Activated naive CD8-positive, alpha-beta T cell treated with anti-CD3 and anti-CD28 coated beads, Interleukin-2, amount 10 ng/mL, durations not matched to agents 7 days and 5 days (primary cell): Measurements from ENCODE around the gene GABBR2. TPM values are rescaled to one million over a fixed set of nuclear protein-coding genes. Genes with fewer than 3 reads are reported as not detected.

Source experiments
- ATAC-seq: fragments of 150-1000 bp; cut with Tn5 transposase; one replicate; pipeline ENCODE4 v1.10.0; 2021; ENCODE audit warnings: low read depth, moderate library complexity
- POLR2A ChIA-PET: fragments of 350-600 bp; sonication (Branson Sonifier 250); formaldehyde crosslinking; loops from one replicate; lab custom pipeline; 2021; ENCODE audit warnings: antibody characterized with exemption; lab: Charles Lee
- DNase-seq: peaks from one replicate; pipeline ENCODE4 v3.0.0; 2021
- H3K27ac Mint-ChIP-seq: one replicate; pipeline ENCODE4 v1.8.0; 2022; ENCODE audit warnings: mild to moderate bottlenecking, mixed read lengths
- H3K27me3 Mint-ChIP-seq: one replicate; pipeline ENCODE4 v1.8.0; 2022; ENCODE audit warnings: mild to moderate bottlenecking, moderate library complexity, mixed read lengths
- H3K36me3 Mint-ChIP-seq: one replicate; pipeline ENCODE4 v1.8.0; 2021; ENCODE audit warnings: mild to moderate bottlenecking, mixed read lengths
- H3K4me1 Mint-ChIP-seq: one replicate; pipeline ENCODE4 v1.8.0; 2021; ENCODE audit warnings: mixed read lengths
- H3K4me3 Mint-ChIP-seq: one replicate; pipeline ENCODE4 v1.8.0; 2022; ENCODE audit warnings: mild to moderate bottlenecking, moderate library complexity, mixed read lengths
- H3K9me3 Mint-ChIP-seq: one replicate; pipeline ENCODE4 v1.8.0; 2021; ENCODE audit warnings: mixed read lengths
- total RNA-seq, 2 experiments: library from RNA; stranded (reverse); gene quantifications; one replicate each; pipeline ENCODE4 v1.2.3, GENCODE V29; 2021

Gene GABBR2
- total RNA-seq, 2 experiments from 2014 or later = not detected

DNA sequence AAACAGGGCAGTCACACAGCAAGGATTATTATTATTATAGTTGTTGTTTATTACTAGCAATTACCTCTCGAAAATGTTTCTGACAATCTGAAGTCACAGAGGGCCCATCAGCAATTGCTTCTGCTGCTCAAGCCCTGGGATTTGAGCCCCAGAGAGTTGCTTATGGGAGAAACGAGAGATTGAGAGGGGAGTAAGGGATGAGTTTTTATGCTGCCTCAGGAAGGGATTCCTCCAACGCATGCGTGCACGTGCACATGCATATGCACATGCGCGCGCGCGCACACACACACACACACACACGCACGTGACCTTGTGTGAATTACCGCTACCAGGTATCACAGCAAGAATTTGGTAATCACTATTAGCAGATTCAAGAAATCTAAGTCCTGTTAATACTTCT lies 264.1 kb downstream of the GABBR2 start:
- POLR2A ChIA-PET = no interaction called here
- no peaks in the 10 kb centered on the region for H3K9me3 Mint-ChIP-seq
- no peak overlapping the region for H3K4me3 Mint-ChIP-seq
- H3K27me3 Mint-ChIP-seq = peaks cover 16% of the 10 kb centered on the region
- no peak for ATAC-seq
- H3K36me3 Mint-ChIP-seq = no peaks in the 10 kb centered on the region
- H3K27ac Mint-ChIP-seq = no peak overlapping the region
- no peaks in the 10 kb centered on the region for H3K4me1 Mint-ChIP-seq
- DNase-seq = no peak

DNA sequence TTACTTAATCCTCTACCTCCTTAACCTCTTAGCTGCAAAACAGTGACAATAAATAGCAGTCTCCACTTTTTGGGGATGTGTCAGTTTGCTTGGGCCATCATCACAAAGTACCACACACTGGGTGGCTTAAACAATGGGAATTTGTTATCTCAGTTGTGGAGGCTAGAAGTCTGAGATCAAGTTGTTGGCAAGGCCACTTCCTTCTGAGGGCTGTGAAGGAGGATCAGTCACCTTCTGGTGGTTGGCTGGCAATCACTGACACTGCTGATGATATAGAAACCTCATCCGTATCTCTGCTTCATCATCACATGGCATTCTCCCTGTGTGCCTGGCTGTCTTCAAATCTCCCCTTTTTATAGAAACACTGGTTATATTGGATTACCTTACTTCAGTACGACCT lies 266.2 kb downstream of the GABBR2 start:
- Mint-ChIP-seq H3K27me3 (peaks cover 16% of the 10 kb centered on the region), H3K9me3 (no peaks in the 10 kb centered on the region), H3K4me1 (no peaks in the 10 kb centered on the region), H3K27ac (no peak overlapping the region), H3K36me3 (no peaks in the 10 kb centered on the region), H3K4me3 (no peak overlapping the region)
- ATAC-seq (no peak), DNase-seq (no peak)
- POLR2A ChIA-PET = no interaction called here

DNA sequence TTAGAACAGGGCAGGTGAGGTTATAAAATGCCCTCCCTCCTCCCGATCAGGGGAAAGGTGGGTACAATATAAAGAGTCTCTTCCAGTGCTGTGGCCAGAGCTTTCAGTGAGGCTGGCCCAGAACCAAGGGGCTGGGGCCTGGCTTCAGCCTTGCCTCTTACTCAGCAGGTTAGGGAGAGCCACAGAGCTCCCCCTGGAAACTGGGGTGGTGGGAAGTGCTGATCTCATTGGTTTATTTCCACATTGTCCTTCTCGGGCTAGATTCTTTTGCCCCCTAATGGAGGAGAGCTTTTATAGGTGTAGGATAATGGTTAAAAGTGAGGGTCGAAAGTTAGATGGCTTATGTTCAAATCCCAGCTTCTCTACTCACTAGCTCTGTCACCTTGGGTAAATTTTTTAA lies 266.6 kb downstream of the GABBR2 start:
- Mint-ChIP-seq H3K4me1 (no peaks in the 10 kb centered on the region), H3K27me3 (peaks cover 16% of the 10 kb centered on the region), H3K27ac (no peak overlapping the region), H3K36me3 (no peaks in the 10 kb centered on the region), H3K4me3 (no peak overlapping the region), H3K9me3 (no peaks in the 10 kb centered on the region)
- POLR2A ChIA-PET = no interaction called here
- DNase-seq (no peak), ATAC-seq (no peak)

DNA sequence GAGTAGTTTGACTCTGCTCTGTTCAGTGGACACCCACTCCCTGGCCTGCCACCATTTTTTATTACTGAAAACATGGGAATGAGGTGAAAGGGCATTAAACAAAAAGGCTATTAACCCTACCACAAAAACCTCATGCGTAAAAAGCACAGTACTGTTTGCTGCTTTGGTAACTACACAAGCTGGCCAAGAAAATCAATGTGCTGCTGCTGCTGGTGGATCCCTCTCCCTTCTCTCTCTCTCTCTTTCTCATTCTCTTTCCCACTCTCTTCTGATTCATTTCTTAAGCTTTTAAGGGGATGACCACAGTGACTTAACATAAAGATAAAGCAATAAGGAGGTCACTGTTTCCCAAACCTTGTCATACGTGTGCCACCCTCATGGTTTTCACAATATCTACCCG lies 270.1 kb downstream of the GABBR2 start:
- Mint-ChIP-seq H3K27ac (no peak overlapping the region), H3K27me3 (peaks cover 8% of the 10 kb centered on the region), H3K9me3 (no peaks in the 10 kb centered on the region), H3K36me3 (no peaks in the 10 kb centered on the region), H3K4me3 (no peak overlapping the region), H3K4me1 (no peaks in the 10 kb centered on the region)
- ATAC-seq = no peak
- POLR2A ChIA-PET = no interaction called here
- DNase-seq = no peak

DNA sequence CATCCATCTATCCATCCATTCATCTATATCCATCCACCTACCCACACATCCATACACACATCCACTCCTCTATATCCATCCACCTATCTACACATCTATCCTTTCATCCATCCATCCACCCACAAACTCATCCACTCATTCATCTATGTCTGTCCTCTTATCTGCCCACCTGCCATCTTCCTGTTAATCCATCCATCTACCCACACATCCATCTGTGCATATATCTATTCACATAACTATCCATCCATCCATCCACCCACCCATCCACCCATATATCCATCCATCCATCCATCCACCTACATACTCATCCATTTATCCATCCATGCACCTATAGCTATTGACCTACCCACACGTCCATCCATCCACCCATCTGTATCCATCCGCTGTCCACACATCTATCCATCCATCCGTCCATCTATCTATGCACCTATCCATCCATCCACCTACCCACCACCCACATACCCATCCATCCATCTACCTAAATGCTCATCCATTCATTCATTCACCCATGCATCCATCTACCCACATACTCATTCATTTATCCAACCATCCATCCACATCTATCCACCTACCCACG lies 271.2 kb downstream of the GABBR2 start:
- POLR2A ChIA-PET = no interaction called here
- H3K9me3 Mint-ChIP-seq = no peaks in the 10 kb centered on the region
- H3K4me1 Mint-ChIP-seq = no peaks in the 10 kb centered on the region
- H3K36me3 Mint-ChIP-seq = no peaks in the 10 kb centered on the region
- H3K27ac Mint-ChIP-seq = no peak overlapping the region
- no peak overlapping the region for H3K4me3 Mint-ChIP-seq
- peaks cover 2% of the 10 kb centered on the region for H3K27me3 Mint-ChIP-seq
- DNase-seq (no peak), ATAC-seq (no peak)

DNA sequence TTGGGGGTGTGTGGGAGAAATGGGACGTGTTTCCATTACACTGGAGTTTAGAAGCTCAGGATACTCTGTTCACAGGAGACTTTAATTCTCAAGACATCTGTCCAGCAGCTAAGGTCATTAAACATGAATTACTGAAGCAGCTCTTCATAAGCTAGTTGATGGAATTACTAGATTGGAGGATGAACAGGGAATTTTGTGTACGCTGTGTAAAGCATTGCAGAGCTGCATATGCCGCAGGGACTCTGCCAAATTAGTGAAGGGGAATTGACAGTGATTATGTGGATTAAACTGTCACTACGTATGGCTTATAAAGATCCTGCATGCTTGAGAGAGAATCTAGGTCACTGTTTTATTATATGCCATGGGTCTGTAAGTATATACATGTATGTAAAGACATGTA lies 275.8 kb downstream of the GABBR2 start:
- Mint-ChIP-seq H3K4me3 (no peak overlapping the region), H3K27ac (no peak overlapping the region), H3K4me1 (no peaks in the 10 kb centered on the region), H3K36me3 (no peaks in the 10 kb centered on the region), H3K27me3 (peaks cover 8% of the 10 kb centered on the region), H3K9me3 (no peaks in the 10 kb centered on the region)
- ATAC-seq = no peak
- POLR2A ChIA-PET = no interaction called here
- DNase-seq = no peak

DNA sequence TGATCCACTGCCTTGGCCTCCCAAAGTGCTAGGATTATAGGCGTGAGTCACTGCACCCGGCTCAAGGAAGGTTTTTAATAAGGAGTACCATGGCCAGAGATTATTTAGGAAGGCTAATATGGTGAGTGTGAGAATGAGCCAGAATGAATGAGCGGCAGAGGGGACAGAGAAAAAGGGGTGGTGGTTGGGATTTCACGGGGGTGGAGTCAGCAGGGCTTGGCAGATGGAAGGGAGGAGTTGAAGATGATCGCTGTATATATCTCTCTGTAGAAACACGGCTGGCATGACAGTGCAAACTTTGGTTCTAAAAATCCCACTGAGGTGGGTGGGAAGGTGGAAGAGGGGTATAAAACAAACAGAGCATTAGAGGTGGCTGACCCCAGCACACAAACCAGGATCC lies 276.6 kb downstream of the GABBR2 start:
- POLR2A ChIA-PET = no interaction called here
- Mint-ChIP-seq H3K27ac (no peak overlapping the region), H3K4me1 (no peaks in the 10 kb centered on the region), H3K9me3 (no peaks in the 10 kb centered on the region), H3K27me3 (peaks cover 8% of the 10 kb centered on the region), H3K4me3 (no peak overlapping the region), H3K36me3 (no peaks in the 10 kb centered on the region)
- DNase-seq (no peak), ATAC-seq (no peak)

DNA sequence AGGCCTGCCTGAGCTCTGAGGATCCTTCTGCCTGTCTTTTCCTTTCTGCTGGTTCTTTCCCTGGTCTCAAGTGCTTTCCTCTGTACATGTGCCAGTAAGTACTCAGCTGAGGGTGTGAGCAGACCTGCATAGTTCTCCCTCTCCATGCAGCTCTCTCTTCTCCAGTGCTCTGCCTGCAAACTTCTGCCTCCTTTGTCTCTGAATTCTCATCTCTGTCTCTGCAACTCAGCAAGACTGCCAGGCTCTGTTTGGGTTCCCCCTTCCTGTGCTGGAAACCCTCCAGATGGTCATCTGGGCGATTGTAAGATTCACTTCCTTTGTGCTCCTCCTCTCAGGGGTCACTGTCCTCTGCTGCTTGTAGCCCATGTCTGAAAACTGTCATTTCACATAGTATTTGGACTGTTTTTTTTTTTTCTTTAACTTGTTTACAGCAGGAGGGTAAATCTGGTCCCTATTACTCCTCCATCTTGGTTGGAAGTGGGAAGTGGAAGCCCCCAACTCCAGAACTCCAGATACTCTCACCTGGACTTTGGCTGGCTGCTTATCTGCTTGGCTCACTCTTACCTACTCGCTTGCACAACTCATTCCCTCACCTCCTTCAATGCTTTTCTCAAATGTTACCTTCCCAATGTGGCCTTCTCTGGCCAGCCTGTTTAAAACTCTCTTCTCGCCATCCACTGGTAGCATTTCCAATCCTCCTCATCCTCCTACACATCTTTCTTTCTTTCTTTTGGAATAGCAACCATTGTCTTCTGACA lies 278.0 kb downstream of the GABBR2 start:
- H3K9me3 Mint-ChIP-seq = no peaks in the 10 kb centered on the region
- H3K27ac Mint-ChIP-seq = no peak overlapping the region
- H3K27me3 Mint-ChIP-seq = peaks cover 8% of the 10 kb centered on the region
- DNase-seq (no peak), ATAC-seq (no peak)
- H3K36me3 Mint-ChIP-seq = no peaks in the 10 kb centered on the region
- H3K4me3 Mint-ChIP-seq = no peak overlapping the region
- H3K4me1 Mint-ChIP-seq = no peaks in the 10 kb centered on the region
- POLR2A ChIA-PET = no interaction called here

DNA sequence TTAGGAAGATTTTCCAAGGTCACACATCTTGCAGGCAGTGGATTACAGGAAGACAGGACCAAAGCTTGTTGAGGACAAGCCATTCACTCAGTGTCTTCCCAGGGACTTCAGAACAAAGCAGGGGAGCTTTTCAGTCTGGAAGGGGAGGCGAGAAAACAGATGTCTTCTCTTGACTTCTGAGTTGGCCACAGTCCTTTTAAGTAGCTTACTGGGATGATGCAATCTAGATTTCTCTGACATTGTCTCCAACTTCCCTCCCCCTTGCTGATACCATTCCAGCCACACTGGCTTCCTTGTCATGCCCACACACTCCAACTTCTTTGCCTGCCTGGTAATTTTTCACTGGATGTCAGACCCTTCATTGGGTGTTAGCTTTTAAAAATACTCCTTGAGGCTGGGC lies 279.1 kb downstream of the GABBR2 start:
- Mint-ChIP-seq H3K9me3 (no peaks in the 10 kb centered on the region), H3K27me3 (peaks cover 10% of the 10 kb centered on the region), H3K4me3 (no peak overlapping the region), H3K4me1 (no peaks in the 10 kb centered on the region), H3K27ac (no peak overlapping the region), H3K36me3 (no peaks in the 10 kb centered on the region)
- POLR2A ChIA-PET = no interaction called here
- no peak for DNase-seq
- ATAC-seq = no peak

DNA sequence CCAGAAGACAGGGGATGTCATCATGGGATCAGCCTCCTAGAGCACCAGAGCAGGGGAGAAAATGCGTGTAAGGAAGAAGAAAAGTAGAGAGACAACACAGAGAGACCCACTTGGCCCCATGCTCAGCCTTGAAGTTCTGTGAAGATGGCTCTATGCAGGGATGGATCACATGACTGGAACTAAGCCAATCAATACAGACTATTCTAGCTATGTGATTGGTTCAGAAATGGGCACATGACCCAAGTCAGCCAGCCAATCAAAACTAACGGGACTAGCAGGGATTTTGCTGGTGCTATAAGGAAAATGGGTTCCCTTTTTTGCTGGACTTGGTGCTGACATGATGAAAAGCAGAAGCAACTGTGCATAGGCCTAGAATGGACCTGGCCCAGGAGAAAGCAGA lies 280.3 kb downstream of the GABBR2 start:
- H3K27ac Mint-ChIP-seq = no peak overlapping the region
- POLR2A ChIA-PET = no interaction called here
- ATAC-seq (no peak), DNase-seq (no peak)
- H3K4me1 Mint-ChIP-seq = no peaks in the 10 kb centered on the region
- no peaks in the 10 kb centered on the region for H3K36me3 Mint-ChIP-seq
- H3K4me3 Mint-ChIP-seq = no peak overlapping the region
- no peaks in the 10 kb centered on the region for H3K9me3 Mint-ChIP-seq
- H3K27me3 Mint-ChIP-seq = peaks cover 10% of the 10 kb centered on the region

DNA sequence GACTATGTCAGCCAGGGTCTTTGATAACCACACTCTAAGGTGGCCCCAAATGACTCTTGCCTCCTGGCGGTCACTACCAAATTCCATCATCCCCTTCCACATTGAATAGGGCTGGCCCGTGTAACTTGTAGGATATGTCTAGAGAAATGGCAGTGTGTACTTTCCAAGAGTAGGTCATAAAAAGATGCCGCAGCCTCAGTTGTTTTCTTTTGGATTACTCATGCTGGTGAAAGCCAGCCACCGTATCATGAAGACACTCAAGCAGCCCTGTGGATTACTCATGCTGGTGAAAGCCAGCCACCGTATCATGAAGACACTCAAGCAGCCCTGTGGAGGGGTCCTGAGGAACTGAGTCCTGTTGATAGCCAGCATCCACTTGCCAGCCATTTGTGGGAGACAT lies 281.2 kb downstream of the GABBR2 start:
- ATAC-seq = no peak
- POLR2A ChIA-PET = no interaction called here
- Mint-ChIP-seq H3K27me3 (peaks cover 10% of the 10 kb centered on the region), H3K4me1 (no peaks in the 10 kb centered on the region), H3K27ac (no peak overlapping the region), H3K9me3 (no peaks in the 10 kb centered on the region), H3K4me3 (no peak overlapping the region), H3K36me3 (no peaks in the 10 kb centered on the region)
- DNase-seq = no peak

DNA sequence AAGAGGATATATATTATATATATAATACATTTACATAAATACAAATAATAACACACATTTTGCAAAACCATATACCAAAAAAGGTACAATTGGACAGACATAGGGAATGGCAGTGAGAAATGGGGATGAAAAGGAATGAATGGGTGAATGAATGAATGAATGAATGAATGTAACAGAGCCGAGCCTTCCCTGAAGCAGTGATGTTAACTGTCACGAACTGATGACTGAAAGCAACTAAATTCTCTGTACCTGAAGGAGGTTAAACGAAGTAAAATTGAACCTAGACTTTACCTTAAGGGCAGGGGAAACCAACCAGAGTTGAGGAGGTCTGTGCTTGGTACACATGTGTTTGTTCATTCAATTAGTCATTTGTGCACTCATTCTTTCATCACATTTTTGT lies 283.7 kb downstream of the GABBR2 start:
- DNase-seq = no peak
- no peaks in the 10 kb centered on the region for H3K9me3 Mint-ChIP-seq
- H3K4me3 Mint-ChIP-seq = no peak overlapping the region
- H3K27ac Mint-ChIP-seq = no peak overlapping the region
- POLR2A ChIA-PET = no interaction called here
- H3K4me1 Mint-ChIP-seq = no peaks in the 10 kb centered on the region
- no peaks in the 10 kb centered on the region for H3K36me3 Mint-ChIP-seq
- H3K27me3 Mint-ChIP-seq = peaks cover 1% of the 10 kb centered on the region
- ATAC-seq = no peak

DNA sequence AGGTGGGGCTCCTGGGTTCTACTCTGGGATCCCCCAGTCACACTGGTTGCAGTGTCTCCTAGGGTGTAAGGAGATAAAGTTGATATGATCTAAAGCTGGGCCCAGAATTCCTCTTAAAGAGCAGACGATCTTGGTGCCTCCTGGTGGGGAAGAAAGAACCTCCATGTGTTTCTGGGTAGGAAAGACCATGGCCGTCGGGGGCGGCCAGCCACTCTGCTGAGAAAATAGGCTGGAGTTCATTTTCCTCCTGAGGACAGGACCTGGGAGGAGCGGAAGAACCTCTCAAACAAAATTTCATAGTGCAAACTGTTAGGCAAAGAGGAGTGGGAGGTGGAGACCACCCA lies 289.5 kb downstream of the GABBR2 start:
- POLR2A ChIA-PET = no interaction called here
- DNase-seq = no peak
- H3K9me3 Mint-ChIP-seq = no peaks in the 10 kb centered on the region
- H3K27ac Mint-ChIP-seq = no peak overlapping the region
- peaks cover 16% of the 10 kb centered on the region for H3K27me3 Mint-ChIP-seq
- no peaks in the 10 kb centered on the region for H3K36me3 Mint-ChIP-seq
- H3K4me3 Mint-ChIP-seq = no peak overlapping the region
- no peaks in the 10 kb centered on the region for H3K4me1 Mint-ChIP-seq
- ATAC-seq = no peak

DNA sequence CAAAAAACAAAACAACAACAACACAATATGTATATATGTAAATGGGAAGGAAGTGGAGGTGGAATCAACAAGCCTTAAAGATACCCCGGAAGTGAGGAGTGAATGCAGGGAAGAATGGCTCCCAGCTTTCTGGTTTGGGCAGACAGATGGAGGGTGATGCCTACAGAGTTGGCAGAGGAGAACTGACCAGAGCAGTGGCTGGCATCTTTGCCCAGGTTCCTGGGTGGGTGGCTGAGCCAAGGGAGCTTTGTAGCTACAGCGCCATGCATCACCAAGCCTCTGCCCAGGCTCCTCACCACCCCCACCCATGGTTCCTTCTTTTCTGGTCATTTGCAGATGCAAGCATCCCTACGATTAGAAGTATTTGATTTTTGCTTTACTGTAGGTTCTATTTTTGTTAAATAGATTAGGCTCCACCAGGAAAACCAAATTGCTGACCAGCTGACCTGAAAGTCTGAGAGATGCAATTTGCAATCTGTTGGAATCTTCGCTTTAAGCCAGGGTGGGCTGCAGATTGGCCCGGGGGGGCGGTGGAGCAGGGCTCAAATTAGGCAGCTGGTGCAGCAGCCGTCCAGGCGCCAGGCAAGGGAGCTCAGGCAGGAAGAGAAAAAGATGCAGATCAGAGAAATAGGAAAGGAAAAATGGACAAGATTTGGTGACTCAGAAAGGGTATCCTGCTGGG lies 290.0 kb downstream of the GABBR2 start:
- Mint-ChIP-seq H3K4me1 (no peaks in the 10 kb centered on the region), H3K27me3 (peaks cover 16% of the 10 kb centered on the region), H3K27ac (no peak overlapping the region), H3K36me3 (no peaks in the 10 kb centered on the region), H3K9me3 (no peaks in the 10 kb centered on the region), H3K4me3 (no peak overlapping the region)
- ATAC-seq (no peak), DNase-seq (no peak)
- POLR2A ChIA-PET = no interaction called here
